LNCAP (cell line): ENCODE data around the gene EEF1AKMT1.

Source experiments
- TF ChIP-seq, protein P1 (sequence below): fragments of 450-650 bp; IDR thresholded peaks from 2 replicates; pipeline ENCODE4 v1.5.1; 2017; ENCODE audit warnings: mild to moderate bottlenecking

EEF1AKMT1 gene

DNA sequence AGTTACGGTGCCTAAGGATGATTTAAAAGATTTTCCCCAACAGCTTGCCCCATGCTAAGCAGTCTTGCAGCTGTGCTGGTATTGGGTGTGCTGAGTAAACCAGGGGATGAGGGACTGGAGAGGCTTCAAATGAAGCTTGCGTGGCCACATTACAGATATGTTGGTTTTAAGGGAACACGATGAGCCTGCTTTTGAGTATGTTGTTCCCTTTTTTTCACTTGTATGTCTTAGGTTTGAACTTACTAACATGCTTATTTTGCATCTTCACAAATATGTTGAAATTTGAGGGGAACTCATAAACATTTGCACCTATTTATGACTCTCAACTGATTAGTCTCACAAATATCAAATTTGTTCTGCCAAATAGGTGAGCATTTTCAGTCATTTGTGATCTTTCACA, 72.3 kb downstream of the EEF1AKMT1 start:
- TF ChIP-seq, protein P1, sequence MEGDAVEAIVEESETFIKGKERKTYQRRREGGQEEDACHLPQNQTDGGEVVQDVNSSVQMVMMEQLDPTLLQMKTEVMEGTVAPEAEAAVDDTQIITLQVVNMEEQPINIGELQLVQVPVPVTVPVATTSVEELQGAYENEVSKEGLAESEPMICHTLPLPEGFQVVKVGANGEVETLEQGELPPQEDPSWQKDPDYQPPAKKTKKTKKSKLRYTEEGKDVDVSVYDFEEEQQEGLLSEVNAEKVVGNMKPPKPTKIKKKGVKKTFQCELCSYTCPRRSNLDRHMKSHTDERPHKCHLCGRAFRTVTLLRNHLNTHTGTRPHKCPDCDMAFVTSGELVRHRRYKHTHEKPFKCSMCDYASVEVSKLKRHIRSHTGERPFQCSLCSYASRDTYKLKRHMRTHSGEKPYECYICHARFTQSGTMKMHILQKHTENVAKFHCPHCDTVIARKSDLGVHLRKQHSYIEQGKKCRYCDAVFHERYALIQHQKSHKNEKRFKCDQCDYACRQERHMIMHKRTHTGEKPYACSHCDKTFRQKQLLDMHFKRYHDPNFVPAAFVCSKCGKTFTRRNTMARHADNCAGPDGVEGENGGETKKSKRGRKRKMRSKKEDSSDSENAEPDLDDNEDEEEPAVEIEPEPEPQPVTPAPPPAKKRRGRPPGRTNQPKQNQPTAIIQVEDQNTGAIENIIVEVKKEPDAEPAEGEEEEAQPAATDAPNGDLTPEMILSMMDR: no peak

DNA sequence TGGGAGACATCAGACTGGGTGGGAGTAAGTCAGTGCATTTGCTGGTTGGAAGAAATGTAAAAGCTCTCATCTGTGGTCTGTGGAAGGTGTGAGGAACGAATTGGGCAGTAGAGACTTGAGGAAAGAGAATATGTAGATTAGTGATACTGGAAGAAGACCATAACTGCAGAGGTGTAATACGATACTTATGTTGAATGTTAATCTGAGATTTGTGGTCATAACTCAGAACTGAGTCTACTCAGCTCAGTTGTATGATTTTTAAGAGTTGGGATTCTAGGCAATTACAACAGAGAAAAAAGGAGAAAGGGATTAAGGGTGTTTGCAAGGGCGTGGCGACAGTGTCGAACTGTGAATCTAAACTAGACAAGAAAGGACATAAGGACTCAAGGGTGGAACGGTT, 73.5 kb downstream of the EEF1AKMT1 start:
- TF ChIP-seq, protein P1: no peak

DNA sequence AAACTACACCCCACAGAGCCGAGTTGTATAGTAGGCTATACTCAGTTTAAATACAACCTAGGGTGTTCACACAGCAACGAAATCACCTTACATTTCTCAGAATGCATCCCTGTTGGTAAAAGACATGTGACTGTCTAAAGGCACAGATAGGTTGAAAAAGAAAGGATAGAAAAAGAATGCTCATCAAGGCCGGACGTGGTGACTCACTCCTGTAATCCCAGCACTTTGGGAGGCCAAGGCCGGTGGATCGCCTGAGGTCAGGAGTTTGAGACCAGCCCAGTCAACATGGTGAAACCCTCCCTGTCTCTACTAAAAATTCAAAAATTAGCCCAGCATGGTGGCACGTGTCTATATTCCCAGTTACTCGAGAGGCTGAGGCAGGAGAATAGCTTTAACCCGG, 74.0 kb downstream of the EEF1AKMT1 start:
- TF ChIP-seq, protein P1: no peak

DNA sequence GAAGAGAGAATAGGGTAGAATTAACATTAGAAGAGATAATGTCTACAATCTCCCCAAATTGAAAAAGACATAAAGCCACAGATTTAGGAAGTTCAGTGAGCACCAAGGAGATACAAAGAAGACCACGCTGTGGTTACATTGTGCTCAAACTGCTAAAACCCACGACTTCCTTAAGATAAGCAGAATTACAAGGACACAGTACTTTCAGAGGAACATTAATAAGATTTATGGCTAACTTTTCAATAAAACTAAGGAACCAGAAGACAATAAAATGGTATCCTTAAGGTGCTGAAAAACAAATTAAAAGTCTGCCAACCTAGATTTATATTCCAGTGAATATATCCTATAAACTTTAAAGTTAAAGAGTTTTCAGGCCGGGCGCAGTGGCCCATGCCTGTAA, 77.7 kb downstream of the EEF1AKMT1 start:
- TF ChIP-seq, protein P1: no peak

DNA sequence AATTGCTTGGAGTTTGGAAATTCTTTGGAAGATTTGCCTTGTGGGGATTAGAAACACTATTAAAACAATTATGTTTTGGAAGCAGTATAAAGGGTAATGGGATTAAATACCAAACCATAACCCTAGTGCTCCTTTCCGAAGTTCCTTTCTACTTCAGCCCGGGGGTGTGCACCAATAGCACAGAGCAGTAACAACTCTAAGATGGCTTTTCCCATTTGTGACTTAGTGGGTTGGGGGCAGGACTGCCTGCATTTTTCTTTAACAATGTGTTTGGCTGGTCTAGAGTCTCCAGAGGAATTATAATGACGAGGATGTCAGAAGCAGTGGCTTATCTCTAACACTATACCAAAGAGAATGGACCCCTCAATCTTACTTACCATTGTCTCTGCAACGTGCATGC, 82.1 kb downstream of the EEF1AKMT1 start:
- TF ChIP-seq, protein P1: no peak

DNA sequence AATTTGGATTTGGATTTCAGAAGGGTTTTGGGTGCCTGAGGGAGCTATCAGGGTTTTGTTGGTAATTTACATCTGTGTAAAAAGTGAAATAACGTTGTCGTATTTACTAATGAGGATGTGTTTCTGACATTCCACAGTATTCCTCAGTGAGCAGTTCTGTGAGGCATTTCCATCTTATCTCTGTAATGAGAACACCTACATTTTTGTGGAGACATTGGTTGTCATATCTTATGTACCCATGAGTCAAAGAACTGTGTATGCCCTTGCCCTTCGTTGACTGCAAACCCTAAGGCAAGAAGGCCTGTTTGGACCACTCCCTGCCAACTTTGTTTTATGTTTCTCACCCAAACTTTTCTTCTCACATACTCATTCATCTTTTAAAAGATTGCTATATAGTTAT, 84.5 kb downstream of the EEF1AKMT1 start:
- TF ChIP-seq, protein P1: no peak

DNA sequence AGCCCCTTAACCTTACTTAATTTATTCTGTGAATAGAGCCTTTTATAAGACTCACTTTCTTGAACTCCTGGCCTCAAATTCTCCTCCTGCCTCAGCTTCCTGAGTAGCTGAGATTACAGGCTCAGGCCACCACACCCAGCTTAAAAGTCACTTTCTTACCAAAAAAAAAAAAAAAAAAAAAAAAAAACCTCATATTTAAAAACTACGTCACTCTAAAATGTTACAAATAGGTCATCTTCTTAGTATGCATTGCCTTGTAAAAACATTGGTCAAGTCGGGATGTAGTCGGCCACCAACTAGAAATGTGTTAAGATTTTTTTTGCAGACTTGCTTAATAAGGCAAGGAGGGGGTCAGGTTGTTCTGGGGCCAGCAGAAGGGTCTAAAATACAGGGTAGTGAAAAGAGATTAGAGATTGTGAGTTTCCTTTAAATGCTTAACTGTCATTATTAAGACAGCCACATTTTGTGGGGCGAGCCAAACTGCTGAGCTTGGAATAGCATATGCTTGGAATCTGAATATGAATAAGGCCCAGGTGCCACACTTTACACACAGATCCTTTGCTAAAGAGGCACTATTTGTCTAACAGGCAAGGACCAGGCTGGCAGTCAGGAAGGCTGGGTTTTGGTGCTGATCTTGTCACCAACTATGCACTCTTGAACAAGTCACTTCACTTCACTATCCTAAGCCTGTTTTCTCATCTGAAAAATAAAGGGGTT, 86.7 kb downstream of the EEF1AKMT1 start:
- TF ChIP-seq, protein P1: no peak

DNA sequence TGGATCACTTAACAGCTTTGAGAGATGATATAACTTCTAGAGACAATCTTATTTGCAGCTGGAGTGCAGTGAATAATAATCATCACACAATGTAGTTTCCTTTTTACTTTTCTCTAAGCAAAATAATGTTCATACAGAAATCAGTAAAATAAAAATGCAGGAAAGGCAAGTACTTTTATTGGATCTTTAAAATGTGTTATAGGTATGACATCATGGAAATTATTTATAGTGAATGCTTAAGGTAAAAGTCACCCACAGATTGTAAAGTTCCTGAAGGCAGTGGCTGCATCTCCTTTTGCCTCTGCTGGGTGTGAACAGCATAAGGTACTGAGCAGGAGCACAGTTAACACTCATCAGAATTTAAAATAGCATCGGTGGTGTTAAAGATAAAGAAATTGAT, 87.6 kb downstream of the EEF1AKMT1 start:
- TF ChIP-seq, protein P1: no peak
